ENCODE data around the gene PFN3.

Gene PFN3

DNA sequence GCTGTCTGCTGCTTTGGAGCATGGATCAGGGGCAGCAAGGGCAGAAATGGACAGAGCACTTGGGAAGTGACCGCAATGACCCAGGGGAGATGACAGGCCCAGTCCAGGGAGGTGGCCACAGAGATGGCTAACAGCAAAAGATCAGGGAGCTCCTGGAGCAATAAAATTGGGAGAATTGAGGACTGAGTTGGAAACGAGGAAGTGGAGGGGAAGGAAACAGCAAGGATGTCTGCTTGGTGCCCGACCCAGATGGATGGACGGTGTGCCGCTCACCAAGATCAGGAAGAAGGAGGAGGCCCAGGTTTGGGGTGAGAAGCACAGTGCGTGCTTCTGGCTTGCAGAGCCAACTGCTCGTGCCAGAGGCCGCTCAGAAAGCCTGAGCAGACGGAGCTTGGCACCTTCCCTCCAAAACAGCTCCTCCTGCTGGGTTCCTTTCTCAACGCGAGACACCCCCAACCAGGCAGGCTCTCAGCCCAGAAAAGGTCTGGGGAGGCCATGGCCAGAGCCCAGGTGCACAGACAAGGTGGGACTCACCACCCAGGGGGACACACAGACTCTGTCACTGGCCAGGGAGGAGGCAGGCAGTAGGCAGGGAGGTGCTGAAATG, 17.9 kb downstream of the PFN3 start:
- H3K4me2 ChIP-seq (ENCODE audit: insufficient read depth, low read length): no peak overlapping the region
- ATAC-seq (ENCODE audit: insufficient read depth, low read depth): peak; percentile 58
- no peak overlapping the region for H3K4me3 ChIP-seq (ENCODE audit: low read depth in 1 of 2, low read length in 2 of 2)
- H3K27me3 ChIP-seq (ENCODE audit: insufficient read depth, low read length, poor library complexity): no peaks in the 10 kb centered on the region
- H3K9me3 ChIP-seq (ENCODE audit: insufficient read depth, low read length, severe bottlenecking): no peaks in the 10 kb centered on the region
- H4K20me1 ChIP-seq (ENCODE audit: insufficient read depth, low read length): no peaks in the 10 kb centered on the region
- H3K4me1 ChIP-seq (ENCODE audit: insufficient read depth, low read length): no peaks in the 10 kb centered on the region
- H3K27ac ChIP-seq (ENCODE audit: low read length): no peak overlapping the region
- H3K9ac ChIP-seq (ENCODE audit: low read depth, low read length): no peak overlapping the region
- H3K36me3 ChIP-seq (ENCODE audit: insufficient read depth, low read length): no peaks in the 10 kb centered on the region
- DNase-seq: peak; percentile 25
- TF ChIP-seq, protein P1, sequence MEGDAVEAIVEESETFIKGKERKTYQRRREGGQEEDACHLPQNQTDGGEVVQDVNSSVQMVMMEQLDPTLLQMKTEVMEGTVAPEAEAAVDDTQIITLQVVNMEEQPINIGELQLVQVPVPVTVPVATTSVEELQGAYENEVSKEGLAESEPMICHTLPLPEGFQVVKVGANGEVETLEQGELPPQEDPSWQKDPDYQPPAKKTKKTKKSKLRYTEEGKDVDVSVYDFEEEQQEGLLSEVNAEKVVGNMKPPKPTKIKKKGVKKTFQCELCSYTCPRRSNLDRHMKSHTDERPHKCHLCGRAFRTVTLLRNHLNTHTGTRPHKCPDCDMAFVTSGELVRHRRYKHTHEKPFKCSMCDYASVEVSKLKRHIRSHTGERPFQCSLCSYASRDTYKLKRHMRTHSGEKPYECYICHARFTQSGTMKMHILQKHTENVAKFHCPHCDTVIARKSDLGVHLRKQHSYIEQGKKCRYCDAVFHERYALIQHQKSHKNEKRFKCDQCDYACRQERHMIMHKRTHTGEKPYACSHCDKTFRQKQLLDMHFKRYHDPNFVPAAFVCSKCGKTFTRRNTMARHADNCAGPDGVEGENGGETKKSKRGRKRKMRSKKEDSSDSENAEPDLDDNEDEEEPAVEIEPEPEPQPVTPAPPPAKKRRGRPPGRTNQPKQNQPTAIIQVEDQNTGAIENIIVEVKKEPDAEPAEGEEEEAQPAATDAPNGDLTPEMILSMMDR (IDR thresholded peaks at IDR 0.05; ENCODE audit: borderline replicate concordance, extremely low read depth, low read length, poor library complexity, severe bottlenecking): peak; percentile 58
- TF ChIP-seq EZH2 (IDR thresholded peaks at IDR 0.05; ENCODE audit: borderline replicate concordance, low read depth, low read length, severe bottlenecking): no peak
- H3K79me2 ChIP-seq (ENCODE audit: insufficient read depth, low read length): no peaks in the 10 kb centered on the region
- no peak overlapping the region for H2AFZ ChIP-seq (ENCODE audit: low read depth, low read length)

DNA sequence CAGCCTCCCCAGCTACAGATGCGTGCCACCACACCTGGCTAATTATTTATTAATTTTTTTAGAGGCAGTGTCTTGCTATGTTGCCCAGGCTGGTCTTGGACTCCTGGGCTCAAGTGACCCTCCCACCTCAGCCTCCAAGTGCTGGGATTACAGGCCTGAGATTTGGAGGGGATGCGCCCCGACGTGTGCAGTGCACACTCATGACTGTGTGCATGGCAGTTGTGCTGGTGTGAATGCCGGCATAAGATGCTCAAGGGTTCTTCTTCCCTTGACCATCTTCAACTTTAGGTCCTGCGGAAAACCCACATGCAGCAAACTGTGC, 19.7 kb downstream of the PFN3 start:
- H3K36me3 ChIP-seq (ENCODE audit: insufficient read depth, low read length): no peaks in the 10 kb centered on the region
- DNase-seq (no peak), ATAC-seq (ENCODE audit: insufficient read depth, low read depth) (no peak)
- no peak overlapping the region for H2AFZ ChIP-seq (ENCODE audit: low read depth, low read length)
- H3K9me3 ChIP-seq (ENCODE audit: insufficient read depth, low read length, severe bottlenecking): no peaks in the 10 kb centered on the region
- H3K79me2 ChIP-seq (ENCODE audit: insufficient read depth, low read length): no peaks in the 10 kb centered on the region
- TF ChIP-seq EZH2 (IDR thresholded peaks at IDR 0.05; ENCODE audit: borderline replicate concordance, low read depth, low read length, severe bottlenecking): no peak
- TF ChIP-seq, protein P1 (IDR thresholded peaks at IDR 0.05; ENCODE audit: borderline replicate concordance, extremely low read depth, low read length, poor library complexity, severe bottlenecking): no peak
- H3K4me1 ChIP-seq (ENCODE audit: insufficient read depth, low read length): no peaks in the 10 kb centered on the region
- H3K27ac ChIP-seq (ENCODE audit: low read length): no peak overlapping the region
- H3K27me3 ChIP-seq (ENCODE audit: insufficient read depth, low read length, poor library complexity): no peaks in the 10 kb centered on the region
- H4K20me1 ChIP-seq (ENCODE audit: insufficient read depth, low read length): no peaks in the 10 kb centered on the region
- H3K4me2 ChIP-seq (ENCODE audit: insufficient read depth, low read length): no peak overlapping the region
- H3K4me3 ChIP-seq (ENCODE audit: low read depth in 1 of 2, low read length in 2 of 2): no peak overlapping the region
- no peak overlapping the region for H3K9ac ChIP-seq (ENCODE audit: low read depth, low read length)

DNA sequence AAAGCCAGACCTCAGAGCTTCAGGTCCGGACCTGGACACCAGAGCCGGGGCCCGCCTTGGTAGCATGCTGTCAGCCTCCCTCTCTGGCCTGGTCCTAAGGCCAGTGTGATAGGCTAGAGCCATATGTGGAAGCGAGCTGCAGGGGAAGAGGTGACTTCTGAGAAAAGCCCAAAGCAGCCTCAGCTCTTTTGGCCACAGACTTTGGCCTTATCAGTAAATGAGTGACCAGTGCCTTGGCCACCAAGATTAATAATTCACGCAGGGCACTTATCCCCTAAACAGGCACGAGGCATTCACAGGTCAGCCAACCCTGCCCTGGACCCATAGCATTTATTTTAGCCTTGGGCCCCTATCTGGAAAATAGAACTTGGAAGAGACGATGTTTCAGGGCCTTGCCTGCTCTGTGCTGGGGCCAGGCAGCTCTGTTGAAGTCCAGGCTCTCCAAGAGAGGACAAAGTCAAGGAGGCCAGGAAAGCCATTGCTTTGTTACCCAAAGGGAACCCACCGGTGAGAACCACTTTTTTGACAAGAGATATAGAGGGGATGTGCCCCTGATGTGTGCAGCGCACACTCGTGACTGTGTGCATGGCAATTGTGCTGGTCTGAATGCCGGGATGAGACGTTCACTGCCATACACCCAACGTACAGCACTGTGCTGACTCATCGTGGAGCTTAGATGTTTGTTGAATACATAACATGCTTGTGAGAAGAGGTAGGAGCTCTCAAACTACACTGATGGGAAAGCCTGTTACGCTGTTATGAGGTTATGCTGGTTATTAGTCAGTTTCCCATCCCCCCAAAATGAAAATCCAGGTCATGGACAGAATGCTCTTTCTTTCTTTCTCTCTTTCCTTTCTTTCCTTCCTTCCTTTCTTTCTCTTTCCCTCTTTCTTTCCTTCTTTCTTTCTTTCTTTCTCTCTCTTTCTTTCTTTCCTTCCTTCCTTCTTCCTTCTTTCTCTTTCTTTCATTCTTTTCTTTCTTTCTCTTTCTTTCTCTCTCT, 21.3 kb downstream of the PFN3 start:
- H3K4me3 ChIP-seq (ENCODE audit: low read depth in 1 of 2, low read length in 2 of 2): no peak overlapping the region
- H3K9me3 ChIP-seq (ENCODE audit: insufficient read depth, low read length, severe bottlenecking): no peaks in the 10 kb centered on the region
- TF ChIP-seq EZH2 (IDR thresholded peaks at IDR 0.05; ENCODE audit: borderline replicate concordance, low read depth, low read length, severe bottlenecking): no peak
- H3K79me2 ChIP-seq (ENCODE audit: insufficient read depth, low read length): no peaks in the 10 kb centered on the region
- H2AFZ ChIP-seq (ENCODE audit: low read depth, low read length): no peak overlapping the region
- H3K27ac ChIP-seq (ENCODE audit: low read length): no peak overlapping the region
- H3K4me1 ChIP-seq (ENCODE audit: insufficient read depth, low read length): no peaks in the 10 kb centered on the region
- DNase-seq (no peak), ATAC-seq (ENCODE audit: insufficient read depth, low read depth) (0 out of 3 replicates have a peak, but pooled peaks have one; percentile 41)
- H3K9ac ChIP-seq (ENCODE audit: low read depth, low read length): no peak overlapping the region
- no peaks in the 10 kb centered on the region for H3K27me3 ChIP-seq (ENCODE audit: insufficient read depth, low read length, poor library complexity)
- no peaks in the 10 kb centered on the region for H4K20me1 ChIP-seq (ENCODE audit: insufficient read depth, low read length)
- no peaks in the 10 kb centered on the region for H3K36me3 ChIP-seq (ENCODE audit: insufficient read depth, low read length)
- no peak overlapping the region for H3K4me2 ChIP-seq (ENCODE audit: insufficient read depth, low read length)
